HG02973 (cell line): Measurements from ENCODE around the gene BFAR.
"Not testable (repeated sequence)": the region's sequence is repeated elsewhere in the genome, so short reads cannot be mapped to it uniquely, and the experiment has no call there.

Experiments used
- ATAC-seq: cut with Tn5 transposase; IDR thresholded peaks from one replicate; pipeline ENCODE4 v1.9.1; 2021; ENCODE audit warnings: moderate library complexity; ENCODE audit not compliant: unreplicated experiment

Gene BFAR

GRCh38 chr16:14635395-14636165 lies 2.8 kb downstream of the BFAR start:
- ATAC-seq, result no peak

- ATAC-seq, result not testable (repeated sequence)
Observed at GRCh38 chr16:14636179-14636950, 3.6 kb downstream of the BFAR start.

- not testable (repeated sequence) for ATAC-seq
Observed at GRCh38 chr16:14636951-14637240, 4.1 kb downstream of the BFAR start.

- no peak for ATAC-seq
Observed at GRCh38 chr16:14640538-14640937, 7.8 kb downstream of the BFAR start.

- ATAC-seq, result no peak
Observed at GRCh38 chr16:14641206-14641605, 8.5 kb downstream of the BFAR start.

GRCh38 chr16:14641926-14642325 lies 9.2 kb downstream of the BFAR start:
- ATAC-seq, result no peak

GRCh38 chr16:14649816-14650215 lies 17.1 kb downstream of the BFAR start:
- ATAC-seq, result no peak

GRCh38 chr16:14650629-14651028 lies 17.9 kb downstream of the BFAR start:
- ATAC-seq, result no peak

- ATAC-seq, result no peak
Observed at GRCh38 chr16:14652726-14653125, 20.0 kb downstream of the BFAR start.

GRCh38 chr16:14658063-14658462 lies 25.3 kb downstream of the BFAR start:
- ATAC-seq, result peak; percentile 78

- ATAC-seq, result no peak
Observed at GRCh38 chr16:14667347-14668266, 34.9 kb downstream of the BFAR start.

GRCh38 chr16:14668556-14669223 lies 35.9 kb downstream of the BFAR start:
- ATAC-seq, result no peak

- ATAC-seq, result no peak
Observed at GRCh38 chr16:14669776-14670175, 37.0 kb downstream of the BFAR start.

GRCh38 chr16:14672403-14672971 lies 39.7 kb downstream of the BFAR start:
- ATAC-seq, result no peak

- ATAC-seq, result no peak
Observed at GRCh38 chr16:14676633-14677032, 43.9 kb downstream of the BFAR start.

- ATAC-seq, result no peak
Observed at GRCh38 chr16:14677627-14678026, 44.9 kb downstream of the BFAR start.

- no peak for ATAC-seq
Observed at GRCh38 chr16:14678748-14679497, 46.2 kb downstream of the BFAR start.

GRCh38 chr16:14680396-14680795 lies 47.6 kb downstream of the BFAR start:
- not testable (repeated sequence) for ATAC-seq

- ATAC-seq, result no peak
Observed at GRCh38 chr16:14681115-14681514, 48.4 kb downstream of the BFAR start.

GRCh38 chr16:14682121-14682520 lies 49.4 kb downstream of the BFAR start:
- no peak for ATAC-seq
